Measurements from ENCODE around the gene BNC2. TPM values are rescaled to one million over a fixed set of nuclear protein-coding genes. Genes with fewer than 3 reads are reported as not detected.

Gene BNC2
- total RNA-seq, 1 experiment from 2014 or later, result 2.9 TPM

DNA sequence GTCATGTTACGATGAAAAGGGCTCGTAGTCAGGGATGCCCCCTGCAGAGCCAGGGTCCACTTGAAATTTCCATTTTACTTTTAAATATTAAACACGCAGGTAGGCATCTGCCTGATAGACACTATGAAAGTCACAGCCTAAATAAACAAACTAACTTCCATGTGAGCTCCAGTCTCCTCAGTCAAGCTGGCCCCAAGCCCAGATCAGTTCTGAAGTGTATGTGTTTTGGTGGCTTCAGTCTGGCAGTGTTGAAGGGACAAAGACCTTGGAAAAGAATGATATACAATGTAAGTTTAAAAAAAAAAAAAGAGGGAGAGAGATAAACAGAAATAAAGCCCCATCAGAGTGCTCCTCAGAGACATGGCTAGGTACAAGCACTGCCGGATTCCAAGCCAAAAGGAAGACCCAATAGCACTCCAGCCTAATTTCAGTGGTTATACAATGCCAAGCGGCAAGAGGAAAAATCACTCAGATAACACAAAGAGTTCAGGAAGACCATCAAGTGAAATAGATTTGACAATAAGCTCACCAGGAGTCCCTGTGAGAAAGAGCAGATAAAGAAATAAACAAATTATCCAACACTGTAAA lies 181.0 kb downstream of the BNC2 start:
- ChIA-PET POLR2A (ENCODE audit: unreplicated experiment) (interaction anchor here (0.6 kb wide), 1 partner anchor 18 kb away, joined by 3 read pairs; no protein-coding TSS in a partner anchor), CTCF (no interaction called here)
- Histone ChIP-seq H3K36me3 (ENCODE audit: low read depth) (no peaks in the 10 kb centered on the region), H3K79me2 (ENCODE audit: low read depth) (no peaks in the 10 kb centered on the region), H3K27me3 (ENCODE audit: insufficient read depth, low read depth) (no peaks in the 10 kb centered on the region), H3F3A (ENCODE audit: insufficient read depth, low read depth) (no peaks in the 10 kb centered on the region), H4K20me1 (ENCODE audit: insufficient read depth) (no peaks in the 10 kb centered on the region), H3K27ac (no peak overlapping the region), H3K4me2 (no peak overlapping the region), H2AFZ (no peak overlapping the region), H3K4me1 (replicated peaks; ENCODE audit: insufficient read depth) (no peaks in the 10 kb centered on the region), H3K9me3 (ENCODE audit: insufficient read depth, low read depth) (no peaks in the 10 kb centered on the region), H3K9me2 (ENCODE audit: insufficient read depth) (no peaks in the 10 kb centered on the region), H3K4me3 (no peak overlapping the region)
- intact Hi-C loops (cut with micrococcal nuclease; ENCODE audit: unreplicated experiment), result no loop called here
- no peak for DNase-seq
- BruUV-seq (replicated peaks), result no TSS peak
- TF ChIP-seq EZH2 (IDR thresholded peaks at IDR 0.05; ENCODE audit: low read depth), result no peak
- TF ChIP-seq, protein P1, sequence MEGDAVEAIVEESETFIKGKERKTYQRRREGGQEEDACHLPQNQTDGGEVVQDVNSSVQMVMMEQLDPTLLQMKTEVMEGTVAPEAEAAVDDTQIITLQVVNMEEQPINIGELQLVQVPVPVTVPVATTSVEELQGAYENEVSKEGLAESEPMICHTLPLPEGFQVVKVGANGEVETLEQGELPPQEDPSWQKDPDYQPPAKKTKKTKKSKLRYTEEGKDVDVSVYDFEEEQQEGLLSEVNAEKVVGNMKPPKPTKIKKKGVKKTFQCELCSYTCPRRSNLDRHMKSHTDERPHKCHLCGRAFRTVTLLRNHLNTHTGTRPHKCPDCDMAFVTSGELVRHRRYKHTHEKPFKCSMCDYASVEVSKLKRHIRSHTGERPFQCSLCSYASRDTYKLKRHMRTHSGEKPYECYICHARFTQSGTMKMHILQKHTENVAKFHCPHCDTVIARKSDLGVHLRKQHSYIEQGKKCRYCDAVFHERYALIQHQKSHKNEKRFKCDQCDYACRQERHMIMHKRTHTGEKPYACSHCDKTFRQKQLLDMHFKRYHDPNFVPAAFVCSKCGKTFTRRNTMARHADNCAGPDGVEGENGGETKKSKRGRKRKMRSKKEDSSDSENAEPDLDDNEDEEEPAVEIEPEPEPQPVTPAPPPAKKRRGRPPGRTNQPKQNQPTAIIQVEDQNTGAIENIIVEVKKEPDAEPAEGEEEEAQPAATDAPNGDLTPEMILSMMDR (conservative IDR thresholded peaks at IDR 0.05), result no peak

DNA sequence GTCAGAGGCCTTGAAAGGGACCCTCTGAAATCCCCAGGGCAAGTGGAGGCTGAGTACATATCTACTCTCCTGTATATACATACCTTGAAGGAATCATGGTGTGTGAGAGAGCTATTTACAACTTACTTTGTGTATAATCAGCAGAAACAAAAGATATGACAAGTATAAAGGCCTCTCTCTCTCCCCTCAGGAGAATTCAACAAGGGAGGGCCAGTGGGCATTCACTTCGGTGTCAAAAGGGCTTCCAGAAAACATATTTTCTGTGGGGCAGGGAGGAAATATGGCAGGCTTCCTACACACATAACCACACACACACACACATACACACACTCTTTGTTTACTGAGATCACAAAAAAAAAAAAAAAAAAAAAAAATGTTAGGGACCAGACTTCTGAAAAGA lies 181.7 kb downstream of the BNC2 start:
- no peaks in the 10 kb centered on the region for H3K36me3 ChIP-seq (ENCODE audit: low read depth)
- no TSS peak for BruUV-seq (replicated peaks)
- no peaks in the 10 kb centered on the region for H3K9me2 ChIP-seq (ENCODE audit: insufficient read depth)
- POLR2A ChIA-PET (ENCODE audit: unreplicated experiment), result no interaction called here
- no peak for DNase-seq
- no peak overlapping the region for H3K4me2 ChIP-seq
- H3K4me3 ChIP-seq, result no peak overlapping the region
- intact Hi-C loops (cut with micrococcal nuclease; ENCODE audit: unreplicated experiment), result no loop called here
- H3K79me2 ChIP-seq (ENCODE audit: low read depth), result no peaks in the 10 kb centered on the region
- no peaks in the 10 kb centered on the region for H3F3A ChIP-seq (ENCODE audit: insufficient read depth, low read depth)
- no peaks in the 10 kb centered on the region for H3K4me1 ChIP-seq (replicated peaks; ENCODE audit: insufficient read depth)
- no peak overlapping the region for H2AFZ ChIP-seq
- no peaks in the 10 kb centered on the region for H3K27me3 ChIP-seq (ENCODE audit: insufficient read depth, low read depth)
- H3K27ac ChIP-seq, result no peak overlapping the region
- H3K9me3 ChIP-seq (ENCODE audit: insufficient read depth, low read depth), result no peaks in the 10 kb centered on the region
- H4K20me1 ChIP-seq (ENCODE audit: insufficient read depth), result no peaks in the 10 kb centered on the region
- TF ChIP-seq EZH2 (IDR thresholded peaks at IDR 0.05; ENCODE audit: low read depth), result no peak
- TF ChIP-seq, protein P1 (conservative IDR thresholded peaks at IDR 0.05), result no peak
- CTCF ChIA-PET, result no interaction called here

DNA sequence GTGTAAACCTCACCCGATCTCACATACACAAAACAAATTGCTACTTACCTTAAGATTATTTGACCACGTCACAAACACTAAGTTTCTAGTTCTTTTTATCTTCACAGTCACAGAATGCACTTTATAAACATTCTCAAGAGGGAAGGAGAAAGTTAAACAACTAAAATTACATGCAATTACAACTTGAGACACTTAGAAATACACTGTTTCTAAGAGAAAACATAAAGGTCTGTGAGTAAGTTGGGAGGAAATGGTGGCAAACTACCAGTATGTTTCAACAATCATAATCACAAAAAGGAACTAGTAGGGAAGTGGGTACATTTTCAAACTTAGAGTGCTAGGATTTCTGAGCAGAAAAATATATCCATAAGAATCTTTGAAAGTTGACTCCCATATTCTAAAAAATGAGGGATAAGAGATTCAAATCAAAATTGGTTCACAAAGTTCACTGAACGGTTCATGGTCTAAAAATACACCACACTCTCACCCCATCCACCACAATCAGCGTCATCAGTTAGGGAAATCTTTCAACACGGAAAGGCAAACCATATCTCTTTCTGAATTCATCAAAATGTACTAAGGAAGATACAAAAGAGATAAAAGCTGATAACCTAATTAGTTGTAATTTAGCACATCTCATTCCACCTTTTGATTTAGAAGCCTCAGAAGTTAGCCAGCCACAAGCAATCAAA lies 182.6 kb downstream of the BNC2 start:
- ChIA-PET POLR2A (ENCODE audit: unreplicated experiment) (no interaction called here), CTCF (no interaction called here)
- DNase-seq, result no peak
- intact Hi-C loops (cut with micrococcal nuclease; ENCODE audit: unreplicated experiment), result no loop called here
- Histone ChIP-seq H3K27ac (no peak overlapping the region), H3K9me2 (ENCODE audit: insufficient read depth) (no peaks in the 10 kb centered on the region), H3K9me3 (ENCODE audit: insufficient read depth, low read depth) (no peaks in the 10 kb centered on the region), H4K20me1 (ENCODE audit: insufficient read depth) (no peaks in the 10 kb centered on the region), H2AFZ (no peak overlapping the region), H3K79me2 (ENCODE audit: low read depth) (no peaks in the 10 kb centered on the region), H3K27me3 (ENCODE audit: insufficient read depth, low read depth) (no peaks in the 10 kb centered on the region), H3K4me3 (no peak overlapping the region), H3K4me1 (replicated peaks; ENCODE audit: insufficient read depth) (no peaks in the 10 kb centered on the region), H3F3A (ENCODE audit: insufficient read depth, low read depth) (no peaks in the 10 kb centered on the region), H3K4me2 (no peak overlapping the region), H3K36me3 (ENCODE audit: low read depth) (no peaks in the 10 kb centered on the region)
- no peak for TF ChIP-seq EZH2 (IDR thresholded peaks at IDR 0.05; ENCODE audit: low read depth)
- TF ChIP-seq, protein P1 (conservative IDR thresholded peaks at IDR 0.05), result no peak
- no TSS peak for BruUV-seq (replicated peaks)

All from PC-9 (cell line).